ENCODE measurements around the gene RASL12.
"Not testable (repeated sequence)": the region's sequence is repeated elsewhere in the genome, so short reads cannot be mapped to it uniquely, and the experiment has no call there.

Gene RASL12

DNA sequence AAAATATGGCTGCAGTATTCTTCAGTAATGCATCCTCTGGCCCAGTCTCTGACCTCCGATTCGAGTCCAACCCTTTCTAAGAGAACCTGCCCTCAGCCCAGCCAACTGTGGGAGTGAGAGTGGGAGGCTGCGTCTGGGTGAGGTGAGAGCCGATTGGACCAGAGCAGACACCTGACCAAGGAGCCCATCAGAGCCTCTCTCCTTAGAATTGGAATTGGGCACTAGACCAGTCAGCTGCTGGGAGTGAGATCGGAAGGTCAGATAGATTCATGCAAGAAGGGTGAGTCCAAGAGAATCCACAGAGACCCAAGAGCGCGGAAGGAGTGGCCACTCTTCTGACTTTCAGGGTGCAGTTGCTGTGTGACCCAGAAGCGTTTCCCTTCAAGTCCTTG, 10.2 kb downstream of the RASL12 start:
- no peak for DNase-seq

DNA sequence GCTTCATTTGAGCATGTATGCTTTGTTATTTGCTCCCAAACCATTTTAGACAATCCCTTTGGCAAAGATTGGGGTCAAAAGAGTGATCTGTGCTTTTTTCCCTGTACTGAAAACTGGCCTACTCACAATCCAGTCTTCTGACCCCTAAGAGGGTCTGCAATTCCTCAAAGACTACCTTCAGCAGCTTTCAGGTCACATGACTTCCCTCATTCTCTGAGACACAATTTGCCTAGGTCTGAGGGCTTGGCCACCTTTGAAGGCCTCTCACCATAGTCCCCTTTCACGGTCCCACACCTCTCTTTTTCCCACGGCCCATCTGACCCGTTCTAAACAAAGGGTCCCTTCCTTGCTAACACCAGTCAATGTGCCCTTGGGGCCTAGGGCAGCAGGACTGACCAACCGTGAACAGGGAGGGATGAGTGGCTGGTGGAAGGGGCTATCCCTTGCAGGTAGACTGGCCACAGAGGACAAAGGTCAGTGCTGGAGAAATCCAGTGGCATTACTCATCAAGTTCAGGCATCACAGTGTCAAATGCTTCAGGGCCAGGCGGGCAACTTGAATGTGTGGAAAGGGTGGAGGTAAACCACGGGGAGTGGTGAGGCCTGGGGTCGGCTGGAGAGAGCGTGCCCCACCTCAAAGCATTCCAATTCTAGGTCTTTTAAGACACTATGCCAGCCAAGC, 10.8 kb downstream of the RASL12 start:
- DNase-seq, result no peak

DNA sequence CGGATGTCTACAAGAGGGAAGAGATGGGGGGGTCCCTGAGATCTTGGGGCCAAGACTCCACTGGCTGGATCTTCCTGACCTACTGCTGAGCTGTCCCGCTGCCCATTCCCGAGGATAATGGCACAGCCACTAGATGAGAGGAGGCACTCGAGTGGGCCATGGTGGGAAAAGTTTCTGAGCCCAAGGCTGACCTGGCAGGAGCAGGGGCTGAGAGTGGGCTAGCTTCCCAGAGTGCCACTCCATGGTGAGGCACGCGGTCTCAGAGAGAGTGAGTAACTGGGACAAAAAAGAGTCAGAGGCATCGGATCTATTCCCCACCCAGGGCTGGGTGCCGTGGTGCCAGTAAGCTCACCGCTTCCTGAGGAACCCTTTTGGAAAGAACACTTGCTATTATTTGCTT, 11.7 kb downstream of the RASL12 start:
- DNase-seq, result peak in 19 of 56 donors; percentile 7 to 68 (median 37)

DNA sequence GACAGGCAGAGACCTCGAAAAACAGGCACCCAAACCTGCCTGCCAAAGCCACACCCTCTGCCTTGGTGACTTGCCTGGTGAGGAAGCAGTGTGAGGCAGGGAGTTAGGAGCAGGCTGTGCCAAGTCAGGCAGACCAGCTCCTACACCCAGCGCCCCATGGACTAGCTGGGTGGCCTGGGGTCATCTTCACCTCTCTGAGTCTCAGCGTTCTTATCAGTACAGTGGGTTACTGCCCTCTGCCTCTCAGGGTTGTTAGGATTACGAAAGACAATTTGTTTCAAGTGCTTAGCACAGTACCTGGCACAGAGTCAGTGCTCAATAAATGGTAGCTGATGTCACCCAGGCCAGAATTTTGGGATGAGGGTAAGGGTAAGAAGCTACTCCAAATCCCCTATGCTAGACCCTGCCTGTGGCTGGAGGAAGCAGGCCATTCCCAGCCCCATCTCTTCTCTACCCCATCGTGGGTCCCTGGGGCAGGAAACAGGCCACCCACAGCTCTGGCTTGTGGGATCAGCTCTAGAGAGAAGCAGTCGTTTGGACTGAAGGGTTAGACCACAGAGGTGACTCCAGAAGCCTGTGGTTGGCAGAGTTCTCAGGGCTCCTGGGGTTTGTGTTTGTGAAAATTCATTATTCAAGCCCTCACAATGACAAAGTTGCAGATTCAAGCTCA, 12.5 kb downstream of the RASL12 start:
- DNase-seq, result no peak

DNA sequence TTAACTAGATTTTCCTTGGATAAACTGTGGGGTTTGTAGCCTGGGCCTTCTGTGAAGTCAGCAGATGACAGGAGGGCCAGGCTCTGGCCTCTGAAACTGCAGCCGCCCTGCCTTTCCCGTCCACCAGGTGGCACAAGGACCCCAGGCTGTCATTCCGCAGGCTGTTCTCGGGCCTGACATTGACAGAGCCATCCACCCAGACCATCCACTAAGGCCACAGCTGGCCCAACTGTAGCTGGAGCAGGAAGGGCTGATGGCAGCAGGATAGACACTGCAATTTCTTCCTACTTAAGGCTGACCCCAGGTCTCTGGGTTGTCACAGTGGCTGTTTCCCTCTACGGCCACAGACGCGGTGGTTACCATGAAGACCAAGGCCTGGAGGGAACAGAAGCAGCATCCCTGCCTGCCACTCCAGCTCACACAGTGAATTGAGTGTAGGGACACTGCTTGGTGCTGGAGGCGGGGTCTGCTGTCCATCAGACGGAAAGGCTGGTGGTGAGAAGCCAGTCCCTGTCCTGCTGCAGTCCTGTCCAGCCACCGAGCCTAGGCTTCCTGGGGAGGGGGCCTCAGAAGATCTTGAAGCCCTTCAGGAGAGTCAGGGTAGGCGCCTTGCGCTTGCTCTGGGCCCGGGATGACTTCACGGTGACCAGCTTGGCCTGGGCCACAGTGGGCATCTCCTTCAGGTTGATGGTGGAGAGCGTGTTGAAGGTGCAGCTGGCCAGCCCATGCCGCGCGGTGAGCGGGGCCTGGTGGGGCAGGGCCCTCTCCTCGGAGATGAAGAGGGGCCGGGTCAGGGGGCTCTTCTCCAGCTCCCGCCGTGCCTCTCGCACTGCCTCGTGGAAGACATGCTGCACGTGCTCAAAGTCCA, 13.2 kb downstream of the RASL12 start:
- peak in 48 of 56 donors; percentile 16 to 84 (median 60) for DNase-seq

DNA sequence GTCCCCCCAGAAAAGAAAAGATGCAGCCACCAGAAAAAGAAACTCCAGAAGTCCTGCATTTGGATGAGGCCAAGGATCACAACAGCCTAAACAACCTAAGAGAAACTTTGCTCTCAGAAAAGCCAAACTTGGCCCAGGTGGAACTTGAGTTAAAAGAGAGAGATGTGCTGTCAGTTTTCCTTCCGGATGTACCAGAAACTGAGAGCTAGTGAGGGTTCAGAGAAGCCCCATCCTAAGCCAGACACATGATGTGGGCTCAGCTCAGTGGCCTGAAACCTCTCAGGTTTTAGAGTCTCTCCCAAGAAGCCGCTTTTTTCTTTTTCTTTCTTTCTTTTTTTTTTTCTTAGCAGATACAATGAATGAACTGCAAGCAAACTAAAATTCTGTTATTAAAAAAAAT, 14.8 kb downstream of the RASL12 start:
- no peak for DNase-seq

DNA sequence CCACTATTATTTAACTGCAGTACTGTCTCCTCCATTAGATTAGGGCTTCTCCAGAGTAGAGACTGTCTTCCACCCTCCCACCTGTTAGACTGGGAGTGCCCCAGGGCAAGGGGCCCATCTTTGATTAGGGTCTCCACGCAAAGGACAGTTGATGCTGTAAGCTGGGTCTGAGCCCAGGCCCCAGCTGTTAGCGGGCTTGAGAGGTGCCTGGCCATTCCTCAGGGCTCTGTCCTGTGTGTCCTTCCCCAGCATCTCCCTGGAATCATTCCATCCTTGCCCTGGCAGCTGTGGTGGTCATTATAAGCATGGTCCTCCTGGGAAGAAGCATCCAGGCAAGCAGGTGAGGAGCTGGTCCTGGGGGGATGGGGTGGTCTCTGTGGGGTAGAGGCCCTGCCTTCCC, 16.5 kb downstream of the RASL12 start:
- DNase-seq, result no peak

DNA sequence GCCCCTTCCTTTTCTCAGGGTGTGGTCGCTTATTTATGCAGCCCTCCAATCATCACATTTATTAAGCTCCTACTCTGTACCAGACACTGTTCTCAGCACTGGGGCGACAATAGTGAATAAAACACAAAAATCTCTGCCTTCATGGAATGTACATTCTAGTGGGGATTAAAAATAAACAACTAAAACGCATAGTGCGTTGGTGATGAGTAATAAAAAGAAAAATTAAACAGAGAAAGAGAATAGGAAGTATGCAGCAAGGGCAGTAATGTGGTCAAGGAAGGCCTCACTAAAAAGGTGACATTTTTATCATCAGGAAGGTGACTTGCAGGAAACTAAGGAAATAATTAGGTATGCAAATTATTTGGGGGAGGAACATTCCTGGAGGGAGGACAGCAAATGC, 17.5 kb downstream of the RASL12 start:
- DNase-seq, result no peak

DNA sequence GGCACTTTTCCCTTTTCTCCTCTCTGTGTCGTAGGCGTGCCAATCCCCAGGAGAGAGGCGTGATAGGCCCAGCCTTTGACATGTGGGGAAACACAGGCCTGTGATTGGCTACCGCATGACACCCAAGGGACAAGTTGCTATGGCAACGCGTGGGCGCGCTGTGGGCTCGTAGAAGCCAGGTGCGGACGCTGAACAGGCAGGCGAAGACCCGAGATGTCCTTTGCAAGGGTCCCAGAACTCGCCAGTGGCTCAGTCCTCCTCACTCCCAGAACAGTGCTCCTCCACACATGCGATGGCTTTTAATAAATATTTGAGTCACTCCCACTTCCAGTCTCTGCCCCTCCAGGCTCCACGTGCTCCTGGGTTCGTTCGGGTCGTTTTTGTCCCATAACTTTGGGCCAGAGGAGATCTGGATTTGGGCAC, 18.4 kb downstream of the RASL12 start:
- peak; percentile 27 to 96 (median 84) for DNase-seq

DNA sequence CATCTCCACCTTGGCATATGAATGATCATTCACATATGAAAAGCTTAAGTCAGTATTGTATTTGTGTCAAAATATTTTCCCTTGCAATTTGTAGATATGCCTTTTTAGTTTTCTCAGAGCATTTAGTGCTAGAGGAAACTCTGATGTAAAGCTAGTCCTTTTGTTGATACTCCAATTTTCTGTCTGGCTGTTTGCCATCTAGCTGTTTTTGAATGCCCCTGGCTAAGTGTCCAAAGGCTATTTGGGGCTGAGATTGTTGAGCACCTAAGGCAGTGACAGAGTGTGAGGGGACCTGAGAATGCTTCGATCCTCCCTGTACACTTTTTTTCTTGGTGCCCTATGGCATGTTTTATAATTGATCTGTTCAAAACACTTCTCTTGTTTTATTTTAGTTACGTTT, 19.6 kb downstream of the RASL12 start:
- DNase-seq, result peak in 1 of 56 donors; percentile 4

DNA sequence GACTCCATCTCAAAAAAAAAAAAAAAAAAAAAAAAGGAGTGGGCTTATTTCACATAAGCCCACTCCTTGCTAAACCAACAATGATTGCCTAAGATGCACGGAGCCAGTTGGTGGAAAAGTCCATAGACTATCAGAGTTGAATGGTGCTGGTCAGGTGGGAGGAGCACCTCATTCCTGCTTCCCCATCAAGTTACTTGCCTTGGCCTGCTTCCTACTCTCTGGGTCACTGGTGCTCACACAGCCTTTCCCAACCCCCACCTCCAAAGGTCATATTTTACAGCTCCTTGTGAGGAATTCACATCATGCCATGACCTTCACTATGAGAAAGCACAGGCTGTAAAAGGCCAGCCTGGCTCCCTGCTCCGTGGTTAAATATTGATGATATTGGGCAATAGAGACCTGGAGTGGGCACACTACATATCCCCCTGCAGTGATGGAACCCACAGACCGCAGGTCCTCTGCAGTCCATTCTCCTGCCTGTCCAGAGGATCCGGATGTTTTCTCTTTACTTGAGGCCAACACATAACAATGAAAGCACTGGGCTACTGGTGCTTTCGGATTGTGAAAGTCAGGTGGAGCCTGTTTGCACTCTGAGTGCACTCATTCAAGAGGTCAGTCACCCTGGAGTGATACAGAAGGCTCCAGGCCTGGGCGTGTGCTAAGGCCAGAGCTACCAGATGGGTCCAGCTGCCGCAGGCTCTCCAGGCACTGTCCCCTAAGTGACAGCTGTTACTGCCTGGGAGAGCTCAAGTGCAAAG, 22.9 kb downstream of the RASL12 start, which contains the start of gene SLC51B:
Gene SLC51B, plus strand, starts transcription at position 664 of the 758 bp plus-strand sequence. CDS start 4,618 bp downstream, outside the sequence.
- no peak for DNase-seq

DNA sequence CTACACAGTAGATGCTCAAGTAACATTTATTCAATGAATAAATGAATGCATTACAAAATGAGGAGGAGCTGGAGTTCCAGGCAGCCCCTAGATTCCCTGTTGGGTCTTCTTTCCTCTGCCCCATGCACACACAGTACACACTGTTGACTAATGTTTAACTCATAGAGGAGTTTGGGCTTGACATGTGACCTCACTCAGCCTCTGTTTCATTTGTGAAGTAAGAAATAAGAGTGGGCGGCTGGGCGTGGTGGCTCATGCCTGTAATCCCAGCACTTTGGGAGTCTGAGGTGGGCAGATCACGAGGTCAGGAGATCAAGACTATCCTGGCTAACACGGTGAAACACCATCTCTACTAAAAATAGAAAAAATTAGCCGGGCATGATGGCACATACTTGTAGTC, 23.6 kb downstream of the RASL12 start:
- DNase-seq, result not testable (repeated sequence)

DNA sequence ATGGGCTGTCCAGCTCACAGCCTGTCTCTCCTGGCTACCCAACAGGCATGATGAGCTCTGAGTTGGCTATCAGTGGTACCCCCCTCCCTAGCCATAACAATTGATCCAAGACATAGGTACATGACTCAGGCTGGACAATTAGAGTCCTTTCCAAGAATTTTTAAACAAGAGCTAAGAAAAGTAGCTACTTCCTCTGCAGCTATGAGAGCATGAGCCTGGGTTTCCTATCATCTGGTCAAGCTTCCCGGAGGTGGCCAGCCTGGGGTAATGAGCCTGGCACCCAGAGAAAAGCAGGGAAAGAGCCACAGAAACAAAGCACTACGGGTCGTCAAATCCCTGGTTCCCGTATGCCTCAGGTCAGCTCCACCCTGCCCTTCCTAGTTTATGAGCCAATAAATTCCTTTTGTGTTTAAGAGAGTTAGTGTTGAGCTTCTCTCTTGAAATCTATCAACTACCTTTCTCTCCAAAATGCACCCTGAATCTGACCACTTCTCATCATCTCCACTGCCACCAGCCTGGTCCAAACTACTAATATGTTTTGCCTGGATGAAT, 24.9 kb downstream of the RASL12 start:
- no peak for DNase-seq

DNA sequence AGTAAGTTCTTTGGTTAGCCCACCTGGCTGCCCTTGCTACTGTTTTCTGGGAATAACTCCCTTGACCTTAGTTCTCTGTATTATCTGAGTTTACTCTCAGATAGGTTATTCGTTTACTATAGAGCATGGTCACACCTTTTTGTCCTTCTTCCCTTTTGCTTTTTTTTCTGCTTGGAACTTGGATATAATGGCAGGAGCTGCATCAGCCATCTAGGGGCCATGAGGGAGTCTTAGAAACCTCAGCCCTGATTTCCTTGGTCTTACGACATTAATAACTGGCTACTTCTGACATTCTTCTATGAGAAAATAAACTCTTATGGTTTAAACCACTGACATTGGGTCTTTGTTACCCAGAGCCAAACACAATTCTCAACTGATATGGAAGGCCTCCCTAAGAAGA, 26.0 kb downstream of the RASL12 start:
- DNase-seq, result no peak

DNA sequence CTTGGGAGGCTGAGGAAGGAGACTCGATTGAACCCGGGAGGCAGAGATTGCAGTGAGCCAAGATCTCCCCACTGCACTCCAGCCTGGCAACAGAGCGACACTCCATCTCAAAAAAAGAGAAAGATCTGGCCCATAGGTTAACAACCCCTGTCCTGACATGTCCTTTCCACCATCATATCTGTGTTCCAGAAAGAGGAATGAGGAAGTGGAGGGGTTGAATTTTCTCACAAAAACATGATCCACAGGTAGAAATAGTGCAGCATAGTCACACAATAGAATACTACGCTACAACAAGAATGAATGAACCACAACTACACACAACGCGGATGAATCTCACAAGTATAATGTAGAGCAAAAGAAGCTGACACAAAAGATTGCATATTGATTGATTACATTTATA, 27.3 kb downstream of the RASL12 start:
- no peak for DNase-seq

DNA sequence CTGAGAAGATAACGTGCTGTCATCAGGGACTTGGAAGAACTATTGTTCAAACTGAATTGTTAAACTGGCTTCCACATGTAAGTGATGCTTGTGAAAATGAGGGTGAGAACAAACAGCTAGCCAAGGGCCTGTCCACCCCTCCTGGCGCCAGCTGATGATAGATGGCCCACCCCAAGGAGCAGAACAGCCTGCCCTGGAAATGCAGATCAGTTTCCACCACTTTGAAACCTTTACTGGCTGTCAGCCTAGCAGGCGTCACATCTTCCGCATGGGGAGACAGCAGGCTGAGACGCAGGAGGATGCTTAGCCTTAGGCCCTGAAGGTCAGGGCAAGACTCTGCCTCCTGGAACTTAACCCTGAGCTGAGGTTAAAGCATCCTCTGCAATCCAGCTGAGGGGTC, 29.0 kb downstream of the RASL12 start:
- no peak for DNase-seq

DNA sequence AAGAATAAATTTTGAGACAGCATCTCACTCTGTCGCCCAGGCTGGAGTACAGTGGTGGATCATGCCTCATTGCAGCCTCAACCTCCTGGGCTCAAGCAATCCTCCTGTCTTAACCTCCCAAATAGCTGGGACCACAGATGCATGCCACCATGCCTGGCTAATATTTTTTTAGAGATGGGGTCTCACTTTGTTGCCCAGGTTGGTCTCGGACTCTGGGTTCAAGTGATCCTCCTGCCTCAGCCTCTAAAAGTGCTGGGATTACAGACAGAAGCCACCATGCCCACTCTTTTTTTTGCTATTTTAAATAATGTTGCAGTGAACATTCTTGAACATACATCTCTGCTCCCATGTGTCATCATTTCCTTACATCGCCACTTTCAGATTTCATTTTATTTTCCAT, 29.4 kb downstream of the RASL12 start:
- no peak for DNase-seq

DNA sequence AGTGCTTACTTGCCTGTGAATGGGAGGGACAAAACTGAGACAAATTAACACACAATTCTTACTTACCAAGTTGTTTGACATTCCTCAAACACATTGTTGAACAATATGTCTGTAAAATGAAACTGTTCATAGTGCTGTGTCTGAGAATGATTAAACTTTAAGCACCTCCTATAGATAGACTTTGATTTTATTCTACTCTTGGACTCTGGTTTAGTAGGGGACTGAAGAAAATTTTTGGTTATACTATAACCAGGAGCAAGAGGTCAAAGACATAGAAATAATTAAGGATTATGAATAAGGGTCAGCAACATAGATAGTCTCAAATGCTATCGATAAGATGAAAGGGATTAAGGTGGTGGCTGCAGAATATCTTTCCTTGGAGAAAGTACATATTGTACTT, 30.5 kb downstream of the RASL12 start:
- DNase-seq, result no peak

DNA sequence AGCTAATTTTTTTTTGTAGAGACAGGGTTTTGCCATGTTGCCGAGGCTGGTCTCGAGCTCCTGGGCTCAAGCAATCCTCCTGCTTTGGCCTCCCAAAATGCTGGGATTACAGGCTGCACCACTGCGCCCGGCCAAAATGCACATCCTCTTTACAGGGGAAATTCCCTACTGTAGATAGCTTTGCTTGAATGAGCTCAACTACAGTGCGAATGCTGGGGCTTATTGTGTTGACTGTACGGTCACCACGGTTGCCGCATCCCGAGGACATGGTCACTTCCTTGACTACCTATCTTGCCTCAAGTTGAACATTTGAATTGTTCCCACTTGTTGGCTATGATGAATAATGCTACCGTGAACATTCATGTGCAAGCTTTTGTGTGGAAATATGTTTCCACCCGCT, 33.1 kb downstream of the RASL12 start:
- no peak for DNase-seq

DNA sequence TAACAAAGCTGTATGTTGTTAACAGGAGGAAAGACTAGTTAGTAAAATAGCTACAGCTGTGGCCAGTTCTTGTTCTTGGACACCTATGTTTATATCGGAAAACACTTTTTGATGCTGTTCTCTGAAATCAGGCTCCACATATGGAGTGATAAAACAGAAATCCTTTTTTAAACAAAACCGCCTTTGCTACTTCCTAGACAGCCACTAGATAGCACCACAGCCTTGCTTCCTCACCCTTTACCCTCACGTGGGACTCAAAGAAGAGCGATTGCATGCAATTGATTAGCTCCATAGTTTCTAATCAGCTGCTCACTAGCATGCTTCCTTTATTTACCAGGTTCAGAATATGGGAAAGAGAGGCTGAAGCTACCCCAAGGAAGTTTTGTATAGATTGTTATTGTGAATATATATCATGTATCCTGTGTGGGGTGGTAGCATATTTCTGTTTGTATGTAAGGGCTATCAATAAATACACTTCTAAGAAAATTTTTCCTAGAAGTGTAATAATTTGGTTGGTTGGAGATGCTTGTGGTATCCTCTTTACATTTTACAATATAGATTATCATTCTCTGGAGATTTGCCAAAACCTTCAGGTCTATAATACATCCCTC, 34.0 kb downstream of the RASL12 start:
- peak in 9 of 56 donors; percentile 7 to 55 (median 26) for DNase-seq
